ENCODE results near the gene HNRNPC.
"Not testable (repeated sequence)": the region's sequence is repeated elsewhere in the genome, so short reads cannot be mapped to it uniquely, and the experiment has no call there.

The HNRNPC gene

DNA sequence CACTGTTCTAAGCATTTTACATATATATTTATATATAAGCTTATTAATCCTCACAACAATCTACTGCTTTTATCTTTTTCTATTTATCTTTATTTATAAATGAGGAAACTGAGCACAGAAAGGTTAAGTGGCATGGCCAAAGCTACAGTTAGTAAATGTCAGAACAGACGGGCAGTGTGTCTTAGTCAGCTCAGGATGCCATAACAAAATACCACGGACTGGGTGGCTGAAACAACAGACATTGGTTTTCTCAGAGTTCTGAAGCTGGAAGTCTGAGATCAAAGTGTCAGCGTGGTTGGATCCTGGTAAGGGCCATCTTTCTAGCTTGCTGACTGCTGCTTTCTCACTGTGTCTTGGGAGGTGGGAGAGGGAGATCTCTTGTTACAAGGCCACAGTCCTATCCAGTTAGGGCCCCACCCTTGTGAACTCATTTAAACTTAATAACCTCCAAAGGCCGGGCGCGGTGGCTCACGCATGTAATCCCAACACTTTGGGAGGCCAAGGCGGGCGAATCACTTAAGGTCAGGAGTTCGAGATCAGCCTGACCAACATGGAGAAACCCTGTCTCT is 30.4 kb upstream of the HNRNPC start:
- Histone ChIP-seq H4K8ac (ENCODE audit: low read length) (no peak overlapping the region), H3K14ac (ENCODE audit: low read length in 2 of 2) (no peak overlapping the region), H2BK15ac (ENCODE audit: low read depth, poor library complexity, severe bottlenecking) (no peak overlapping the region), H2AK5ac (ENCODE audit: low read length, severe bottlenecking) (no peak overlapping the region), H3K4ac (ENCODE audit: low read depth in 1 of 2, low read length in 2 of 2) (no peak overlapping the region), H3K4me1 (ENCODE audit: control insufficient read depth, insufficient read depth, low read depth, low read length) (peaks cover 4% of the 10 kb centered on the region), H3K27ac (ENCODE audit: low read length, poor library complexity, severe bottlenecking) (no peak overlapping the region), H3K18ac (ENCODE audit: low read depth in 1 of 2, low read length in 2 of 2) (no peak overlapping the region), H3K4me3 (ENCODE audit: insufficient read depth in 1 of 2, low read depth in 1 of 2, low read length in 2 of 2) (no peak overlapping the region), H2BK12ac (ENCODE audit: low read length in 2 of 2) (no peak overlapping the region), H3K4me2 (ENCODE audit: low read length, poor library complexity, severe bottlenecking) (no peak overlapping the region), H3K79me1 (replicated peaks; ENCODE audit: low read length, poor library complexity, severe bottlenecking) (no peaks in the 10 kb centered on the region), H2BK120ac (ENCODE audit: low read depth, low read length) (no peak overlapping the region), H3K36me3 (ENCODE audit: control insufficient read depth in 1 of 2, insufficient read depth in 2 of 2, low read depth in 1 of 2, low read length in 2 of 2) (no peaks in the 10 kb centered on the region), H4K91ac (ENCODE audit: low read length) (no peak overlapping the region), H3K9ac (ENCODE audit: low read length) (no peak overlapping the region), H3K27me3 (ENCODE audit: control insufficient read depth in 1 of 2, insufficient read depth in 1 of 2, low read length in 2 of 2) (peaks cover 14 to 17% of the 10 kb centered on the region in 2 experiments), H3K9me3 (ENCODE audit: control insufficient read depth, low read length) (no peaks in the 10 kb centered on the region), H2BK5ac (ENCODE audit: low read depth, low read length, poor library complexity, severe bottlenecking) (no peak overlapping the region), H2AFZ (ENCODE audit: low read depth, low read length) (no peak overlapping the region), H3K23ac (ENCODE audit: low read length in 2 of 2) (no peak overlapping the region)
- 79% methylated on average over 10 of the region's 10 CpGs for WGBS
- no peak for DNase-seq

DNA sequence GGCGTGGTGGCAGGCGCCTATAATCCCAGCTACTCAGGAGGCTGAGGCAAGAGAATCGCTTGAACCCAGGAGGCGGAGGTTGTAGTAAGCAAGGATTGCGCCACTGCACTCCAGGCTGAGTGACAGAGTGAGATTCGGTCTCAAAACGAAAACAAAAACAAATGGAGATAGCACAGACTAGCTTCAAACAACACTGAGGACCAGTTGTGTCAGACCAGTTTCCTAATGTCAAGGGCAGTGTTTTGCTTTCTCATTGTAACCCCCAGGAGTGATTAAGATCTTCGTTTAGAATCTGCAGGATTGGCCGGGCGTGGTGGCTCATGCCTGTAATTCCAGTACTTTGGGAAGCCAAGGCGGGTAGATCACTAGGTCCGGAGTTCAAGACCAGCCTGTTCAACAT is 29.1 kb upstream of the HNRNPC start:
- H3K14ac ChIP-seq (ENCODE audit: low read length in 2 of 2), result no peak overlapping the region
- no peak overlapping the region for H3K23ac ChIP-seq (ENCODE audit: low read length in 2 of 2)
- H2AFZ ChIP-seq (ENCODE audit: low read depth, low read length), result no peak overlapping the region
- no peak overlapping the region for H2BK12ac ChIP-seq (ENCODE audit: low read length in 2 of 2)
- no peaks in the 10 kb centered on the region for H3K9me3 ChIP-seq (ENCODE audit: control insufficient read depth, low read length)
- H2BK5ac ChIP-seq (ENCODE audit: low read depth, low read length, poor library complexity, severe bottlenecking), result no peak overlapping the region
- no peak overlapping the region for H4K91ac ChIP-seq (ENCODE audit: low read length)
- DNase-seq, result no peak
- H3K9ac ChIP-seq (ENCODE audit: low read length), result no peak overlapping the region
- no peak overlapping the region for H3K4me2 ChIP-seq (ENCODE audit: low read length, poor library complexity, severe bottlenecking)
- H3K4ac ChIP-seq (ENCODE audit: low read depth in 1 of 2, low read length in 2 of 2), result no peak overlapping the region
- no peak overlapping the region for H3K27ac ChIP-seq (ENCODE audit: low read length, poor library complexity, severe bottlenecking)
- H3K36me3 ChIP-seq (ENCODE audit: control insufficient read depth in 1 of 2, insufficient read depth in 2 of 2, low read depth in 1 of 2, low read length in 2 of 2), result no peaks in the 10 kb centered on the region
- no peaks in the 10 kb centered on the region for H3K79me1 ChIP-seq (replicated peaks; ENCODE audit: low read length, poor library complexity, severe bottlenecking)
- WGBS, result 87% methylated on average over 12 of the region's 12 CpGs
- H2AK5ac ChIP-seq (ENCODE audit: low read length, severe bottlenecking), result no peak overlapping the region
- H3K18ac ChIP-seq (ENCODE audit: low read depth in 1 of 2, low read length in 2 of 2), result no peak overlapping the region
- H2BK120ac ChIP-seq (ENCODE audit: low read depth, low read length), result no peak overlapping the region
- peaks cover 4% of the 10 kb centered on the region for H3K4me1 ChIP-seq (ENCODE audit: control insufficient read depth, insufficient read depth, low read depth, low read length)
- H2BK15ac ChIP-seq (ENCODE audit: low read depth, poor library complexity, severe bottlenecking), result no peak overlapping the region
- H3K27me3 ChIP-seq (ENCODE audit: control insufficient read depth in 1 of 2, insufficient read depth in 1 of 2, low read length in 2 of 2), result peaks cover 14 to 17% of the 10 kb centered on the region in 2 experiments
- H3K4me3 ChIP-seq (ENCODE audit: insufficient read depth in 1 of 2, low read depth in 1 of 2, low read length in 2 of 2), result no peak overlapping the region
- H4K8ac ChIP-seq (ENCODE audit: low read length), result no peak overlapping the region

DNA sequence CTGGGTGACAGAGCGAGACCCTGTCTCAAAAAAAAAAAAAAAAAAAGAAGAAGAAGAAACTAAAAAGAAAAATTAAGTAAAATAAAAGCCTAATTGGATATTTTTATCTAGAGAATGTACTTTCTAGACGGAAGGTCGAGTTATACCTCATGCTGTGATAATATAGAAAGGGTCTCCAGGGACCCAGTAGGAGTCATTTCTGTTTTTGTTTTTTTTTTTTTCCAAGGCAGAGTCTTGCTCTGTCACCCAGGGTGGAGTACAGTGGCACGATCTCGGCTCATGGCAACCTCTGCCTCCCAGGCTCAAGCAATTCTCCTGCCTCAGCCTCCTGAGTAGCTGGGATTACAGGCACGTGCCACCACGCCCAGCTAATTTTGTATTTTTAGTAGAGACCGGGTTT is 24.8 kb upstream of the HNRNPC start:
- not testable (repeated sequence) for H2BK12ac ChIP-seq (ENCODE audit: low read length in 2 of 2); DNase-seq; H3K9ac ChIP-seq (ENCODE audit: low read length); H3K14ac ChIP-seq (ENCODE audit: low read length in 2 of 2); H3K4me2 ChIP-seq (ENCODE audit: low read length, poor library complexity, severe bottlenecking); H3K4ac ChIP-seq (ENCODE audit: low read depth in 1 of 2, low read length in 2 of 2); H3K79me1 ChIP-seq (replicated peaks; ENCODE audit: low read length, poor library complexity, severe bottlenecking); H3K4me1 ChIP-seq (ENCODE audit: control insufficient read depth, insufficient read depth, low read depth, low read length); H3K4me3 ChIP-seq (ENCODE audit: insufficient read depth in 1 of 2, low read depth in 1 of 2, low read length in 2 of 2); H3K9me3 ChIP-seq (ENCODE audit: control insufficient read depth, low read length); H2BK15ac ChIP-seq (ENCODE audit: low read depth, poor library complexity, severe bottlenecking); H2BK5ac ChIP-seq (ENCODE audit: low read depth, low read length, poor library complexity, severe bottlenecking); H3K36me3 ChIP-seq (ENCODE audit: control insufficient read depth in 1 of 2, insufficient read depth in 2 of 2, low read depth in 1 of 2, low read length in 2 of 2); H3K18ac ChIP-seq (ENCODE audit: low read depth in 1 of 2, low read length in 2 of 2); H2AFZ ChIP-seq (ENCODE audit: low read depth, low read length); H3K27me3 ChIP-seq (ENCODE audit: control insufficient read depth in 1 of 2, insufficient read depth in 1 of 2, low read length in 2 of 2); H2BK120ac ChIP-seq (ENCODE audit: low read depth, low read length); H4K91ac ChIP-seq (ENCODE audit: low read length); H3K27ac ChIP-seq (ENCODE audit: low read length, poor library complexity, severe bottlenecking); H3K23ac ChIP-seq (ENCODE audit: low read length in 2 of 2); H4K8ac ChIP-seq (ENCODE audit: low read length); H2AK5ac ChIP-seq (ENCODE audit: low read length, severe bottlenecking)
- WGBS, result 85% methylated on average over 7 of the region's 8 CpGs

DNA sequence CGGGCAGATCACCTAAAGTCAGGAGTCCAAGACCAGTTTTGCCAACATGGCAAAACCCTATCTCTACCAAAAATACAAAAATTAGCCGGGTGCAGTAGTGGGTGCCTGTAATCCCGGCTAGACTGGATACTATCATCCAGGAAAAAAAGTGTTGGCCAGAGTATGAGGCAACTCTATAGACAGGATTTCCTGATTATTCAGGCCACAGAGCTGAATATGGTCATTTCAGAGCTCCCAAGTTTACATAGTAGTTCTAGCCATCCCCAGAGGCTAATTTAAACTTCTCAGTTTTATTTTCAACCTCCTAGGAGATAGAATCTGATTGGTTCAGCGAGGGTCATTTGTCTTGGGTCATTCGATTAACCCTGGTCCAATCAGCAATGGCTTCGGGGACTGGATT is 17.9 kb upstream of the HNRNPC start:
- H2BK12ac ChIP-seq (ENCODE audit: low read length in 2 of 2), result no peak overlapping the region
- H2BK15ac ChIP-seq (ENCODE audit: low read depth, poor library complexity, severe bottlenecking), result no peak overlapping the region
- no peak overlapping the region for H3K23ac ChIP-seq (ENCODE audit: low read length in 2 of 2)
- H4K91ac ChIP-seq (ENCODE audit: low read length), result no peak overlapping the region
- no peak overlapping the region for H2BK120ac ChIP-seq (ENCODE audit: low read depth, low read length)
- no peak overlapping the region for H2AFZ ChIP-seq (ENCODE audit: low read depth, low read length)
- H3K9me3 ChIP-seq (ENCODE audit: control insufficient read depth, low read length), result no peaks in the 10 kb centered on the region
- H3K27me3 ChIP-seq (ENCODE audit: control insufficient read depth in 1 of 2, insufficient read depth in 1 of 2, low read length in 2 of 2), result no peaks in the 10 kb centered on the region
- no peak overlapping the region for H3K18ac ChIP-seq (ENCODE audit: low read depth in 1 of 2, low read length in 2 of 2)
- H2AK5ac ChIP-seq (ENCODE audit: low read length, severe bottlenecking), result no peak overlapping the region
- 97% methylated on average over 6 of the region's 6 CpGs for WGBS
- H3K27ac ChIP-seq (ENCODE audit: low read length, poor library complexity, severe bottlenecking), result no peak overlapping the region
- no peak overlapping the region for H3K9ac ChIP-seq (ENCODE audit: low read length)
- no peaks in the 10 kb centered on the region for H3K4me1 ChIP-seq (ENCODE audit: control insufficient read depth, insufficient read depth, low read depth, low read length)
- DNase-seq, result no peak
- no peaks in the 10 kb centered on the region for H3K79me1 ChIP-seq (replicated peaks; ENCODE audit: low read length, poor library complexity, severe bottlenecking)
- no peak overlapping the region for H3K4ac ChIP-seq (ENCODE audit: low read depth in 1 of 2, low read length in 2 of 2)
- H2BK5ac ChIP-seq (ENCODE audit: low read depth, low read length, poor library complexity, severe bottlenecking), result no peak overlapping the region
- H3K4me3 ChIP-seq (ENCODE audit: insufficient read depth in 1 of 2, low read depth in 1 of 2, low read length in 2 of 2), result no peak overlapping the region
- H3K14ac ChIP-seq (ENCODE audit: low read length in 2 of 2), result no peak overlapping the region
- no peak overlapping the region for H4K8ac ChIP-seq (ENCODE audit: low read length)
- H3K4me2 ChIP-seq (ENCODE audit: low read length, poor library complexity, severe bottlenecking), result no peak overlapping the region
- H3K36me3 ChIP-seq (ENCODE audit: control insufficient read depth in 1 of 2, insufficient read depth in 2 of 2, low read depth in 1 of 2, low read length in 2 of 2), result no peaks in the 10 kb centered on the region

All from mesenchymal stem cell (in vitro differentiated cells and primary cell).